ENCODE measurements around the gene SIRT2.
A peak's percentile ranks its signal among the peaks of the same experiment; 100 is the strongest.
"Not testable (repeated sequence)": the region's sequence is repeated elsewhere in the genome, so short reads cannot be mapped to it uniquely, and the experiment has no call there.

The SIRT2 gene

DNA sequence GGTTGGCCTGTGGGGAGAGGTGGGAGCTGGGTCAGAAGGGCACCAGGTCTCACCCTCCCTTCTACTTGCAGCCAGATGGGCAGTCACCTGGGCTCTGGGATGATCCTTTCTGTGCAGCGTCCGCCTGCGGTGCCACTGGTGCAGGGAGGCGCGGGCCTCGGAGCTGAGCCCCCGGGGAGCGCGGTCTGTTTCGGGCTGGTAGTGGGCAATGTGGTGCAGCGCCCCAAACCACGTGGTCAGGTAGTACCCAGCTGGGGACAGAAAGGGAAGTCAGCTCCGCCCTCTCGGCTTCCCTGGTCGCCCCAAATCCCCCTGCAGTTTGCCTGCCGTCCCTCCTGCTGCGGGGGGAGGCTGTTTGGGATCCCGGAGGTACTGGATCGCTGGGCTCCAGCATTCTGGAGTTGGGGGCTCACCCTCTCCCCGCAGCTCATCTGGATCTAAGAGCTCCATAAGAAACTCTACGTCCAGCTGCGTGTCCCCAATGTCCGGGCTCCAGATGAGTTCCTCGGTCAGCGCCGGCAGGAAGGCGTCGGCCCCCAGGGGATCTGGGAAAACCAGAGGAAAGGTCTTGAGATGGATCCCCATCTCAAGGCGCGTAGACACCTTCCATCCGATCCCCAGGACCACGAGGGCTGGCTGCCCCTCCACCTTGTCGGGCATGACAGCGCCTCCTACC lies 30.1 kb downstream of the SIRT2 start:
- DNase-seq (ENCODE audit: extremely low read depth in 1 of 2, low read depth in 1 of 2), result no peak

DNA sequence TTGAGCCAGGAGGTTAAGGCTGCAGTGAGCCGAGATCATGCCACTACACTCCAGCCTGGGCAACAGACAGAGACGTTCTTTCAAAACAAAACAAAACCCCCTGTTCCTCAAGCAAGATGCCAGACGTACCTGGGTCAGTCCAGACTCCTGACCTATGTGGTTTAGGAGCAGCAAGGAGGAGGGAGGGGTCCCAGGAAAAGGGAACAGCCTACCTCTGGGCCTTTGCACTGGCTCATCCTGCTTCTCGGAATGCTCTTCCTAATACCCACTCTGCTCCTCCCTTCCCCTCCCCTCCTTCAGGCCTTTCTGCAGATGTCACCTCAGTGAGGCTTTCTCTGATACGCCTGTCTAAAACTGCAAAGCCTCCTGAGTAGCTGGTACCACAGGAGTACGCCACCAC lies 30.9 kb downstream of the SIRT2 start:
- no peak for DNase-seq (ENCODE audit: extremely low read depth in 1 of 2, low read depth in 1 of 2)

DNA sequence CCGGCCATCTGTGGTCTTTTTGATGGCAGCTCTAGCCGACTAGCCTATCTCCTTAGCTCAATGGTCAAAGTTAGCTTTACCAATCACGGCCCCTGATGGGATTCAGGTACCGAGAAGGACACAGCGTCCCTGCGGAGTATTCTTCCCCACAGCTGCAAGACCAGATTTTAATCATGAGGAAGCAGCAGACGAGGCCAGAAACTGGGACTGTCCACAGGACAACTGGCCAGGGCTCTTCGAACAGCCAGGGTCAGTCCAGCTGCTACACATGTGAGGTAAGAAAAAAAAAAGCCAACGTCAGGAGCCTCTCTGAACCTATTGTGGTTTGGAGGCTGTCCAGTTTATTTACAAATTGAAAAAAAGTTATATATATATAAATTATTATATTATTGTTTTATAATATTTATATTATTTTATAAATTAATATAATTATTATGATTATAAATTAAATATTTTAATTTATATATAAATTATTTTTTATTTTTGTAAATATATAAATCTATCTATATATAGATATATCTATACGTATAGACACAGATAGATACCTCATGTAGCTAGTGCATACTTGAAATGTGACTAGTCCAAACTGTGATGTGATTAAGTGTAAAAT lies 32.1 kb downstream of the SIRT2 start:
- DNase-seq (ENCODE audit: extremely low read depth in 1 of 2, low read depth in 1 of 2), result no peak

DNA sequence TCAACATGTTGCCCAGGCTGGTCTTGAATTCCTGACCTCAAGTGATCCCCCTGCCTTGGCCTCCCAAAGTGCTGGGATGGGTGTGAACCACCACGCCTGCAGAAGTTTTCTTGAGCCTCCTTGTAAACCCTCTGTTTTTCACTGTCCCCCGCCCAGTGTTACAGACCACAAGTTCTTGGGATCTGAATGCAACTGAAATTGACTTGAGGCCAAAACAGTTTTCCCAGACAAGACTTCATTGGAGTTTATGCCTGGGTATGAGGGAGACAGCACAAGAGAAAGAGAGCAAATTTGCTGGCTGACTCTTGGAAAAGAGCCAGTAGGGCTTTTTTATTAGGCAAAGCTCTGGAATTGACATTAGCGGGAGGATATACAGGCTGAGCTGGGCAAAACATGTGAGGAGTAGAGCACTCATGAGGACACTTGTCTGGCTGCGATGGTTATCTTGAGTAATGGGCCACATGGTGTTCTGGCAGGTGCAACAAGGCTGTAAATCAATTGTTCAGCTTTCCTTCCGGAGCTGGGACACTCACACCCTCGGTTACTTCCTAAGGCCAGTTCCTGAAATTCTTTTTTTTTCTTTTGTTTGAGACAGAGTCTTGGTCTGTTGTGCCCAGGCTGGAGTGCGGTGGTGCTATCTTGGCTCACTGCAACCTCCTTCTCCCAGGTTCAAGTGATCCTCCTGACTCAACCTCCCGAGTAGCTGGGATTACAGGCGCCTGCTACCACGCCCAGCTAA lies 36.9 kb downstream of the SIRT2 start:
- no peak for DNase-seq (ENCODE audit: extremely low read depth in 1 of 2, low read depth in 1 of 2)

DNA sequence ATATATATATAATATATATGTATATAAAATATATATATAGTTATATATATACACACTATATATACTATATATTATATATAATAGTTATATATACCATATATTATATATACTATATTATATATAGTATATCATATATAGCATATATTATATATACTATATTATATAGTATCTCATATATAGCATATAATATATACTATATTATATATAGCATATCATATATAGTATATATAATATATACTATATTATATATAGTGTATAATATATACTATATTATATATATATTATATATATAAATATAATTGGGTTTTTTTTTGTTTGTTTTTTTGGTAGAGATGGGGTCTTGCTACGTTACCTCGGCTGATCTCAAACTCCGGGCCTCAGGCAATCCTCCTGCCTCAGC lies 38.0 kb downstream of the SIRT2 start:
- DNase-seq (ENCODE audit: extremely low read depth in 1 of 2, low read depth in 1 of 2), result no peak

DNA sequence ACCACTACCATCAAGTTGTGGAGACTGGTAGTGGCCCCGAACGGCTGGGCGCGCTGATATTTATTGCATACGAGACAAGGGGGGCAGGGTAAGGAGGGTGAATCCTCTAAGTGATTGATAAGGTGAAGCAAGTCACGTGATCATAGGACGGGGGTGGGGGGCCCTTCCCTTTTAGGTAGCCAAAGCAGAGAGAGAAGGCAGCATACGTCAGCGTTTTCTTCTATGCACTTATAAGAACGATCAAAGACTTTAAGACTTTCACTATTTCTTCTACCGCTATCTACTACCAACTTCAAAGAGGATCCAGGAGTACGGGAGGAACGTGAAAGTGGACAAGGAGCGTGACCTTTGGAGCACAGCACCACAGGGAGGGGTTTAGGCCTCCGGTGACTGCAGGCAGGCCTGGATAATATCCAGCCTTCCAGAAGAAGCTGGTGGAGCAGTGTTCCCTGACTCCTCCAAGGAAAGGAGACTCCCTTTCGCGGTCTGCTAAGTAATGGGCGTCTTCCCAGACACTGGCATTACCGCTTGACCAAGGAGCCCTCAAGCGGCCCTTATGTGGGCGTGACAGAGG lies 39.7 kb downstream of the SIRT2 start:
- not testable (repeated sequence) for DNase-seq (ENCODE audit: extremely low read depth in 1 of 2, low read depth in 1 of 2)

DNA sequence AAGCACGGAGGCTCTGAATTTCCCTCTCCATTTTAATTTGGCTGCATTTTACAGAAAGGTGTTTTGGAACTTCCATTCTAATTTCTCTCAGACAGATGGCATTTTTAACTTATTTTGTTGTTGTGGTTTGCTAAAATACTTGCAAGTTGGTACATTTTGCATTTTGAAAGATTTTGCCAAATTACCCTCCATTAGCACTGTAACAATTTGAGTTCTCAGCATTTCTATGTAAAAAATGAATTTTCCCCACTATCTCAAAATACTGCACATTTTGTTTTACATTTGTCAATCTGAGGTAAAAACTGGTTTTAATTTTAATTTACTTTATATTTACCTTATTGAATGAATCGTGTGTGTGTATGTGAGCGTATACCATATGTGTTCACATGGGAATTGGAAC lies 42.6 kb downstream of the SIRT2 start:
- DNase-seq (ENCODE audit: extremely low read depth in 1 of 2, low read depth in 1 of 2), result no peak

DNA sequence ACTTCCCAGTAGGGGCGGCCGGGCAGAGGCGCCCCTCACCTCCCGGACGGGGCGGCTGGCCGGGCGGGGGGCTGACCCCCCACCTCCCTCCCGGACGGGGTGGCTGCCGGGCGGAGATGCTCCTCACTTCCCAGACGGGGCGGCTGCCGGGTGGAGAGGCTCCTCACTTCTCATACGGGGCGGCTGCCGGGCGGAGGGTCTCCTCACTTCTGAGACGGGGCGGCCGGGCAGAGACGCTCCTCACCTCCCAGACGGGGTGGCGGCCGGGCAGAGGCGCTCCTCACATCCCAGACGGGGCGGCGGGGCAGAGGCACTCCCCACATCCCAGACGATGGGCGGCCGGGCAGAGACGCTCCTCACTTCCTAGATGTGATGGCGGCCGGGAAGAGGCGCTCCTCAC lies 43.7 kb downstream of the SIRT2 start:
- DNase-seq (ENCODE audit: extremely low read depth in 1 of 2, low read depth in 1 of 2), result not testable (repeated sequence)

DNA sequence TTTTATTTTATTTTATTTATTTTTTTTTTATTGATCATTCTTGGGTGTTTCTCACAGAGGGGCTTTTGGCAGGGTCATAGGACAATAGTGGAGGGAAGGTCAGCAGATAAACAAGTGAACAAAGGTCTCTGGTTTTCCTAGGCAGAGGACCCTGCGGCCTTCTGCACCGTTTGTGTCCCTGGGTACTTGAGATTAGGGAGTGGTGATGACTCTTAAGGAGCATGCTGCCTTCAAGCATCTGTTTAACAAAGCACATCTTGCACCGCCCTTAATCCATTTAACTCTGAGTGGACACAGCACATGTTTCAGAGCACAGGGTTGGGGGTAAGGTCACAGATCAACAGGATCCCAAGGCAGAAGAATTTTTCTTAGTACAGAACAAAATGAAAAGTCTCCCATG lies 44.5 kb downstream of the SIRT2 start:
- not testable (repeated sequence) for DNase-seq (ENCODE audit: extremely low read depth in 1 of 2, low read depth in 1 of 2)

DNA sequence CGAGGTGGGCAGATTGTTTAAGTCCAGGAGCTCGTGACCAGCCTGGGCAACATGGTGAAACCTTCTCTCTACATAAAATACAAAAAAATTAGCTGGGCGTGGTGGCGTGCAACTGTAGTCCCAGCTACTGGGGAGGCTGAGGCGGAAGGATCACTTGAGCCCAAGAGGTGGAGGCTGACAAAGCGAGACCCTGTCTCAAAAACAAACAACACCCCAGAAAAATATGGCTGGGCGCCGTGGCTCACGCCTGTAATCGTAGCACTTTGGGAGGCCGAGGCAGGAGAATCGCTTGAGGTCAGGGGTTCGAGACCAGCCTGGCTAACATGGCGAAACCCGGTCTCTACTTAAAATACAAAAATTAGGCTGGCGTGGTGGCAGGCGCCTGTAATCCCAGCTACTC lies 46.2 kb downstream of the SIRT2 start:
- no peak for DNase-seq (ENCODE audit: extremely low read depth in 1 of 2, low read depth in 1 of 2)

DNA sequence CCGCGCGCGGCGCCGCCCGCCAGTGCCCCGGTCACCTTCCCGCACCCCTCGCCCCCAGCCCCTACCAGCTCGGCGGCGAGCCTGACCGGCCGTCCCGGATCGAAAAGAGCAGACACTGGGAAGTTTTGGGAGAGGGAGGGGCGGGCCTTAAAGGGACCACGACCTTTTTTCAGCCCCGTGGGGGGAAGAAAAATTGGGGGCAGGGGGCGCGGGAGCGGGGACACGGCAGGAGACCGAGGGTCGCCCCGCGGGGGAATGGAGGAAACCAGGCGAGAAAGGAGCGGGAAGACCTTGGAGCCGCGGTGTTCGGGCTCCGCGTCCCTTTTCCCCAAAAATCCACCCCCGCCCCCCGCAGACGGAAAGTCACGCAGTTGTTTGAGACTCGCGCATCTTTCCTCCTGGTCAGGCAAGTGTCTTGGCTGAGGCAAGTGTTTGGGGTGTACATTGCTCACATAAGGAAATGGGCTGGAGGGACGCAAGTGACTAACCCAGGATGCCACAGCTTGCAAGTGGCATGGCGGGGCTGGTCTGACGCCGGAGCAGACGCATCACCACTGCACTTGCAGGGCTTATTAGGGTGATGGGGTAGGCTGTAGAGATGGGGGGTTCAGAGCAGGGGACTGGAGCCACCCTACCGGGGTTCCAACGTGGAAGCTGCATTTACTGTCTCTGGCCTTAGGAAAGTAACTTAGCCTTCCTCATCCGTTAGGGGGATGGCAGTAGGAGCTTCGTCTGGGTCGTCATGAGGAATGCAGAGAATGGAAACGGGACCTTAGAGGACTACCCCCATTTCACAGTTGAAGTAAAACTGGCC lies 47.0 kb downstream of the SIRT2 start:
- DNase-seq (ENCODE audit: extremely low read depth in 1 of 2, low read depth in 1 of 2), result no peak

DNA sequence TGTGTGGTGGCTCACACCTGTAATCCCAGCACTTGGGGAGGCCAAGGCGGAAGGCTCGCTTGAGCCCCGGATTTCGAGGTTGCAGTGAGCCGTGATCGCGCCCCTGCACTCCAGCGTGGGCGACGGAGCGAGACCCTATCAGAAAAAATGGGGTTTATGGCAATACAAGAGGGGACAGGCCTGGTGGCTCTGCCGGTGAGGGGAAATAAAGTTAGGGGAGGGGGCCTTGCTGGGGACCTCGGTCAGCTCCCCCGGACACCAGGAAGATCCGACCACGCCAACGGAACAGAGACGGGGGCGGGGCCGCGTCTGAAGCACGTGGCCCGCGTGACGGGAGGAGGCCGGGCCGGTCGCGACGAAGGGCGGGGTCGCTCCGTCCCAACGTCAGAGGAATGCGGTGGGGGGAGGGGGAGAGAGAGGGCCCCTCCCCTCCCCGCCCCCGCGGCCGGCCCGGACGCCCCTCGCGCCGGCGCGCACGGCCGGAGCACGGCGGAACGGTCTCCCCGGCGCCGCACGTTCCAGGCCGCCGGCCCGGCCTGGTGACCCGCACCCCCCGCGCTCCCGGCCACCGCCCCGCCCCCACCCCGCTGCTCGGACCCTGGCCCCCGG lies 47.7 kb downstream of the SIRT2 start:
- peak; percentile 81 to 85 for DNase-seq (ENCODE audit: extremely low read depth in 1 of 2, low read depth in 1 of 2)

DNA sequence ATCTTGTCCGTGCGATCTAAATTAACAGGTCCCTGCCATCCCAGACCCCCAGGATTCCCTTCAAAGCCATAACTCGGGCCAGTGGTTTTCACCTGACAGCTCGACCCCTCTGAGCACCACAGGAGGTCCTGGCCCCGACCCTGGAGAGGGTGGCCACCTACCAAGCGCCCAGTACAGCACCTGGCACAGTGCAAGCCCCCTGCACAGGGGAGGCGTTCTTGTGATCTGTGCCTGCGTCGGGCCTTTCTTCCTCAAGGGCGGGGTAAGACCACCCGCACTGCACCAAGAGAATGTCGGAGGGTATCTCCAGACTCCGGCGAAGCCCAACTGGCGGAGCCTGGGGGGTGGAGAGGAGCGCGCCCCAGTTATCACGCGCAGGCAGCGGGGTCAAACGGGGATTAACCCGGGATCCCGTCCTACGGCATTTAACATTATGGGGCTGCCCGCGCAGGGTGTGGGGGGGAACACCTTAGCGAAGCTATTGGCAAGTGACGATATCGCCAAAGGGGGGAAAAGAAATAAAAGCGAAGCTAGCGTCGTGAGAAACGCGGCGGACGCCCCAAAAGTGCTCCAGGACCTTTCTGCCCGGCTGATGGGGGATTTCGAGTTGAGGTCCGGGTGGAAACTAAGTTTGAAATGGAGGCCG lies 48.3 kb downstream of the SIRT2 start:
- DNase-seq (ENCODE audit: extremely low read depth in 1 of 2, low read depth in 1 of 2), result no peak

DNA sequence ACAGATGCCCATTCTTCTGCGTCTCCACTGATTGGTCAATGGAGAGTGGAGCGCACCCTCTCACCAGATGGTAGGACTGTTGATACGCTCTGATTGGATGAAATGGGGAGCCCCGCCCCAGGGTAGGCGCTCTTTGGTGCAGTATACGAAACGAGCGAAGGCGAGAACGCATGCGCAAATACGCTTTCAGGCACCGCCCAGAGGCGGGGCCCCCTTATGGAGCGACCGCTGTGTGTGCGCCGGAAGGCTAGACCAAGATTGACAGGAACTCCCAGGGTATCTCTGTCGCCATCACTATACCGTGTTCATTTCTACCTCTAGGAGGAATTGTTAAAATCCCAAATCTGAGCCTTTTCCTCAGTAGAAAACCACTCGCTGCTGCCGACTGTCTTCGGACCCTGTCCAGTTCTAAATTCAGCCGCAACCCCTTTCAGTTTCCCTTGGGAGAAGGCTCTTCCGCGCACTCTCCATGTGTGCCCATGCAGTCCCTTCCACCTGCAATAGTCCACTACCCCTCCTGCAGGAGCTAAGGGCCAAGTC lies 48.9 kb downstream of the SIRT2 start:
- peak; percentile 97 to 99 for DNase-seq (ENCODE audit: extremely low read depth in 1 of 2, low read depth in 1 of 2)

DNA sequence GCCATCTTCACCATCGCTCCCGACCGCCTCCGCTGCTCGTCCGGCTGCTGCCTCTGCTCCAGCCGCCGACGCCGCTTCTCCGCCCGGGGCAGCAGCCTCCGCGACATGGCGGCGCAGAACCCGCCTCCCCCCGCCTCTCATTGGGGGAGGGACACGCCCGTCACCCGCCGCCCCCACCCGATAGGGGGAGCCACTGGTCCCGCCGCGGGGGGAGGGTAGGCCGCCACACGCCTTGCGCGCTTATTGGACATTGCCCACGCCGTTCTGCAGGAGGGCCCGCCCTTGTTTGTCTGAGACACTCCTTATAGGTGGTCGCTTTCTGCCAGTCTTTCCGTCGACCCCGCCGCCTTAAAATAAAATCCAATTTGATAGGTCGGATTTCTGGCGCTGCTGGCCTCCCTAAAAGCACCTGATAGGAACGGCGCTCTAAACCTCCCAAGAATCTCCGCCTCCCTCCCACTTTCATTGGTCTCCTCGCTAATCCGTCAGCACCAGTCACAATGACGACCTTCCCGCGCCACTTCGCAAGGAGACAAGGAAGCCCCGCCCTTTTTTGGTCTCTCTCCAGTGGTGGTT lies 49.5 kb downstream of the SIRT2 start, which contains the start of gene HNRNPL:
Gene HNRNPL, minus strand, starts transcription at position 127 of the 576 bp plus-strand sequence. Its CDS starts 20 bp downstream, at position 107.
- DNase-seq (ENCODE audit: extremely low read depth in 1 of 2, low read depth in 1 of 2), result peak; percentile 99

DNA sequence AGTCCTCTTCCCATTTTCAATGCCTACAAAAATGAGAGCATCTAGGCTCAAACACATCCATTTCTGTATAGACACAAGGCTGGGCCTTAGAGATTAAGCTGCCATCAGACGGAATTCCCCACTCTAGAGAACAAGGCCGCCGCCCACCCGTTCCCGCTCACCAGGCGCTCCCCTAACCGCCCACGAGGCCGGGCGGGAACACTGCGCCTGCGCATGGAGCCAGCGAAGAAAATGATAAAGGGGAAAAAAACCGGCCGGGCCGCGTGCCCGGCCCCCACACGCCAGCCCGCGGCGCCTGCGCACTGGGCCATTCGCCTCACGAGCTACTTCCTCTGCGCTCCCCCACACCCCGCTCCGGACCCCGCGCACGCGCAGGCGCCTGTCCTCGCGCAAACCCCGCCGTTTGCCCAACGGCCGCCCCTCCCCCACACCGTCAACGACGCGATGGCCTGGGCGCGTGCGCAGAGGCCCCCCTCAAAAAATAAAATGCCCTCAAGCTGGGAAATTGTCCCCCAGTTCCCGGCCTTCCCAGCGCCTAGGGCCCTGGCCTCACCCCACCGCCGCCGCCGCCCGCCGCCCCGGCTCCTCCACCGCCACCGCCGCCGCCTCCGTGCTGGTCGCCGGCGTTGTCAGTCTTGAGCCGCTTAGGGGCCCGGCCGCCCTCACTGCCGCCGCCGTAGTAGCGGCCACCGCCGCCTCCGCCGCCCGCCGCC lies 50.1 kb downstream of the SIRT2 start:
- peak; percentile 97 to 99 for DNase-seq (ENCODE audit: extremely low read depth in 1 of 2, low read depth in 1 of 2)

DNA sequence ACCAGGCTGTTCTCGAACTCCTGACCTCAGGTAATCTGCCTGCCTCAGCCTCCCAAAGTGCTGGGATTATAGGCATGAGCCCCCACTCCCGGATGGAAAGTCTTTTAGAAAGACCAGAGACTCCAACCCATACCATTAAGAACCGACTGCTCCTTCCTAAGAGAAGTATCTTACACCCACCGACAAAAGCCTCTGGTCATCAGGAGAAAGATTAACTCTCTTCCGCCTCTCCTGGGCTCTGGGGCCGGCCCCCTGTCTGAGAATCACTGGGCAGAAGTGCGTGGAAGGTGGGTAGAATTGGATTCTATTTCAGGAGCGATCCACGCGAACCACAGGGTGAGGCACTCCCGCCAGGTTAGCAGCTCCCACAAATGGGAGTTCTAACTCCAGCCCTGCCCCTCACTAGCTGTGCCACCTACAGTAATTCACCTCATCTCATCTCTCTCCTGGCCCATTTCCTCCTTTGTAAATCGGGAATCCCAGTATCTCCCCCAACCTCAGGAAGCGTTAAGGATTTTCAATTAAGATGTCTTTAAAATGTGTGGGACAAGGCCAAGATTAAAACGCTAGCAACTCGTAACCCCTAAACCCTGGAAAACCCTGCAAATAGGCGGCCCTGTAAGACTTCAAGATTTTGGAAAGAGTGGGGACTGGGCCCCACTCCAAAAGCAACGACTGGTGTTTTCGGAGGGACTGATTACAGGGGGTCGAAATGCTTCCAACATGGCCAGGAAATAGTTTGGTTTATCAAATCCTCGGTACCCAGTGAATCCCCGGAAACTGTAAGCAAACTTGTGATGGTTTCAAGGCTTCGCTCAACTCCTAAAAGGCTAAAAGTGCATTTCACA lies 50.9 kb downstream of the SIRT2 start:
- DNase-seq (ENCODE audit: extremely low read depth in 1 of 2, low read depth in 1 of 2), result no peak

DNA sequence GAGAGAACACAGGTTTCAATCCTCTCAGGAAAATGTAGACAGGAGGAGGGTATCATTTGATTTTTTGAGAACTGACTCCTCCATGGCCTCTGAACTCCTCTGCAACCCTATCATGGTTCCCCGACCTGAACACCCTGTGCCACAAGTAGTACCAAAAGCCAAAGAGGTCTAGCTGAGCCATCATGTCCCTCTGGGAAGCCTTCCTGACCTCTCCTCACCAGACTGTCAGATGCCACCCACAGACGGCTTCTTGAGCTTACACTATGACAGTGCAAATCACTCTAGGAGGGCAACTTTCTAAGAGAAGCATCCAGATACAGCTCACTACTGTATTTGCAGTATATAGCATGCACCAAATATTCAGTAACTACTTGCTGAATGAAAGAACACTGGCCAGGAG lies 53.3 kb downstream of the SIRT2 start:
- DNase-seq (ENCODE audit: extremely low read depth in 1 of 2, low read depth in 1 of 2), result no peak
